SKM-1 (cell line): ENCODE results near the gene PIGK.
A peak's percentile ranks its signal among the peaks of the same experiment; 100 is the strongest.
"Not testable (repeated sequence)": the region's sequence is repeated elsewhere in the genome, so short reads cannot be mapped to it uniquely, and the experiment has no call there.

Source experiments
- DNase-seq: peaks from one replicate; lab custom pipeline; 2025; ENCODE audit not compliant: unreplicated experiment; lab: John Stamatoyannopoulos, UW

The PIGK gene

DNA sequence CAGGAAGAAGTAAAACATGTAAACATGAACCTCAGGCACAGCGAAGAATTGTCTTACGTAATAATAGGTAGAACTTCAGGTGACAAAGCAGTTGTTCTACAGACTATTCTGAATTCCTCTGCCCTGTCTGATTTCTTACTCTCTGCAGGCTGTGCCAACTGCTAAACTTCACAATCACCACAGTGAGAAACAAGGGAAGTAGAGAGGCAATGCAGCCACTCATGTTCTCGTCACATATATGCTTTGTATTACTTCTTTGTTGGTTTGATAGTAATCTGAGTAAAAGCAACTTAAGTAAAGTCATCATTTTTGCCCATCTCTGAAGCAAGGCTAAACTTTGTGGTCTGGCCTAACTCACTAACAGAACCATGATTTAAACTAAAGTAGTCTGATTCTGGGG is 21.9 kb downstream of the PIGK start:
- DNase-seq: no peak

DNA sequence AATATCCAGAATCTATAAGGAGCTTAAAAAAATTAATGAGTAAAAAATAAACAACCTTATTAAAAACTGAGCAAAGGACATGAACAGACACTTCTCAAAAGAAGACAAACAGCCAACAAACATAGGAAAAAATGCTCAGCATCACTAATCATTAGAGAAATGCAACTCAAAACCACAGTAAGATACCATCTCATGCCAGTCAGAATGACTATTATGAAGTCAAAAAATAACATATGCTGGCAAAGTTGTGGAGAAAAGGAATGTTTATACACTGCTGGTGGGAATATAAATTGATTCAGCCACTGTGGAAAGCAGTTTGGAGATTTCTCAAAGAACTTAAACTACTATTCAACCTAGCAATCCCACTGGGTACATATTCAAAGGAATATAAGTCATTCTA is 25.3 kb downstream of the PIGK start:
- no peak for DNase-seq

DNA sequence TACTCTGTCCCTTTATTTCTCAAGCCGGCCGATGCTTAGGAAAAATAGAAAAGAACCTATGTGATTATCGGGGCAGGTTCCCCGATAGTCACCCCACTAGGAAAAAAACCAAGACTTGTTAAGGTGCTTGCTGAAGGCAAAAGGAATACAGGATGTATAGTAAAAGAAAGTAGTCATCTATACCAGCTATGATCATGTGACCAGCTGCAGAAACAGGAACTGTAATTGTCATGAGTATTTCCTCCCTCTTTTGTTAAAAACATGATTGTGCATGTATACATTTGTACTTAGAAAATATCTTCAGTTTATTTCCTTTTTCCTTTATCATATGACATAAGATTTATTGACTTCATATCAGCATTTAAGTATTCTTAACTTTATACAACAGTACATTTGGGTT is 30.5 kb downstream of the PIGK start:
- DNase-seq: no peak

DNA sequence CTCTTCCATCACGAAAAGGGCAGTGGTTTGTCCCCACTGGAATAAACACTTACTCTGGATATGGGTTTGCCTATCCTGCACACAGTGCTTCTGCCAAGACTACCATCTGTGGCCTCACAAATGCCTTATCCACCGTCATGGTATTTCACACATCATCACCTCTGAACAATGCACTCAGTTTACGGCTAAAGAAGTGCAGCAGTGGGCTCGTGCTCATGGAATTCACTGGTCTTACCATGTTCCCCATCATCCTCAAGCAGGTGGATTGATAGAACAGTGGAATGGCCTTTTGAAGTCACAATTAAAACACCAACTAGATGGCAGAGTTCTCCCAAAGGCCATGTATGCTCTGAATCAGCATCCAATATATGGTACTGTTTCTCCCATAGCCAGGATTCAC is 32.3 kb downstream of the PIGK start:
- not testable (repeated sequence) for DNase-seq

DNA sequence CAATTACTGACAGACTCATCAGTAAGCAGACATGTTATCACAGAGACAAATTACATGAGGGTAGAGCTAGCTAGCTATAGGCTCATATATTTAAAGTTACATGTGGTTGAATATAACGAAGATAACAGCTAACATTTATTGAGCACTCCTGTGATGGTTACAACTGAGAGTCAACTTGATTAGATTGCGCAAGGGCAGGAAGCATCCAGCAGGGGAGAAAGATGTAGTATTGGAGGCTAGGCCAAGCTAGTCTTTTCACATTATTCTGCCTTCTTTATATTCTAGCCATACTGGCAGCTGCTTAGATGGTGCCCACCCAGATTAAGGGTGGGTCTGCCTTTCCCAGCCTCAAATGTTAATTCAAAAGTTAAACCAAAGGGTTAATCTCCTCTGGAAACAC is 37.1 kb downstream of the PIGK start:
- DNase-seq: no peak

DNA sequence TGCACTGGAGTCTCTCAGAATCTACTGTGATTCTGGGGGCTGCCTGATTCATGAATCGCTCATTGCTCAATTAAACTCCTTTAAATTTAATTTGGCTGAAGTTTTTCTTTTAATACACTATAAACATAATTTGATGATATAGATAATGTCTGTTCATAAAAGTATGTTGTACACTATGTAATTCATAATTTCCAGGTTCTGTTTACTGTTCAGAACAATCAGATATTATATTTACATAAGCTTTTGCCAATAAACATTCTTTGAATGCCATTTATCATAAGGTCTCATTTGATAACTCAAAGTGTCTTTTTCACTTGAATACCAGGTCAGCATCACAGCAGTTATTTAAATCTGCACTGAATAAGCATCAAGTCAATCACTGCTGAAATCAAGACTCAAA is 39.6 kb downstream of the PIGK start:
- no peak for DNase-seq

DNA sequence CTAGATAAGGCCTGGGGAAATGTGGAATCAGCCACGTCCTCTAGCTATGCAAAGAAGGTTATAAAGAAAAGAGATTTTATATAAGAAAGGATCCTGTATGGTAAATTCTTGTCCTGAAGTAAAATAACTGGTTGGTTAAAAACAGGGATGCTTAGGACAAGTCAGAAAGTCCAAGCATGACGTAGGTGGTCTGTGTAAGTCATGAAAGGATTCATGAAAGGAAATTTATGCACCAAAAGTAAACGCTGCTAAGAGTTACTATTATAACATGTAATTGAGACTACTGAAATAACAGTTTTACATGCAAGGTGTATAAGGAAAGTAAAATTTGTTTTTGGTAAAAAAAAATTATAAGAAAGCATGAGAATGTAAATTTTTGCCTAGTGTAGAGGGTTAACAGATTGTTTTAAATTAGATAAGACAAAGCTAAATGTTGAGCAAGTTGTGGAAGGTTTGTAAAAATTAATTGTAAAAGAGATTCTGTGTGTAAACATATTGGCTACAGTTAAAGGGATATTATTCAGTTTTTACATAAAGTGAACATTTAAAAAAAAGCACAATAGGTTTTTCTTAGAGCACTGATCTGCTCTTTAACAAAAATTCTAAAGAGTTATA is 43.9 kb downstream of the PIGK start:
- DNase-seq: no peak

DNA sequence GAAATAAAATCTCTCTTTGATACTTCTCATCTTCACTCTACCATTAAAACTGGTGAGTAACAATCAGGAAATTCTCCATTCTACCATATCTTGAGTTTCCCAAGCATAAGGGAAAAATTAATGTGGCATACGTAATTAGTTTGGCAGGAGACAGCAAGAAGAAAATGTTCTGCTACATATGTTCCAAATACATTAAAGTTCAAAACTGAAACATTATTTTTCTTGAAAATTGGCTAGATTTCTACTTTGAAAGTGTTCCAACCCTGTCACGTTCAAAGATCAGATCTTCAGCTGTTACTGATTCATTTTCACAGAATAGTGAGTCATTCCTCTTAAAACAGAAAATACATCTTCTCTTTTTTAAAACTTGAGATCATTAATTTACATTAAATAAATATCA is 48.5 kb downstream of the PIGK start:
- DNase-seq: no peak

DNA sequence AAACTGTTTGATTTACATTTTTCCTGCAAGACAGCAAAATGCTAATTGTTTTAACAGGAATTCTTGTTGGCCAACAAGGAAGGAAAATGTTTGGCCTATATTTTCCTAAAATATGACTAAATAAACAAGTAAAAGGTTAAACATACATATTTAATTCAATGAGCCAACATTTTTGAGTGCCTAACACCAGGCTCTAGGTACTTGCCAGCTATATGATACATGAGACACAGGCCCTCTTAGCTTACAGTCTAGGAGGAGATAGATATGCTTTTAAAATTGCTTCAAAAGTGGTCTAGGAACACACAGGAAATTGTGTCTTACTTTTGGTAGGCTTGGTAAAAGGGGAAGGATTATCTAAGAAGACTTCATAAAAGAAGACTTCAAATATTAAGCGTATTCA is 50.9 kb downstream of the PIGK start:
- DNase-seq: no peak

DNA sequence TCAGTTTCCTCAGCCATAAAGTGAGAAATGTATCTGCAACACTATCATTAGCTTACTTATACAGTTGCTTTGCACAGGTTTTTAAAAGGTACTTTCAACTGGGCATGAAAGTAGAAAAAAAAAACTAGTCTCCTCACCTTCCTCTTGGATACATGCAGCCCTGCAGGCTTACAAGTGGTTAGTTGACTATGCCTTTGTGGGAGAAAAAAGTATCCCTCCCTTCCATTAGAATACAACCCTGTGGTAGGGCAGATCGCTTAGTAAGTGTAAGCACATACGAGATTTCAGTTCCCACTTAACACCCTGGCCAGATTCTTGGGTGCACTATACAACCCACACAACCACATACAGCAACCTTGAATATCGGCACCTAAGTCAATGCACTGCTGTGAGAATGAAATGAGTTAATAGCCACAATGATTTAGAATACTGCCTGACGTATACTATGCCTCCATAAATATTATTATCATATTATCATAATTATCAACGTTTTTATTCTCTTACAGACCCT is 54.7 kb downstream of the PIGK start:
- no peak for DNase-seq

DNA sequence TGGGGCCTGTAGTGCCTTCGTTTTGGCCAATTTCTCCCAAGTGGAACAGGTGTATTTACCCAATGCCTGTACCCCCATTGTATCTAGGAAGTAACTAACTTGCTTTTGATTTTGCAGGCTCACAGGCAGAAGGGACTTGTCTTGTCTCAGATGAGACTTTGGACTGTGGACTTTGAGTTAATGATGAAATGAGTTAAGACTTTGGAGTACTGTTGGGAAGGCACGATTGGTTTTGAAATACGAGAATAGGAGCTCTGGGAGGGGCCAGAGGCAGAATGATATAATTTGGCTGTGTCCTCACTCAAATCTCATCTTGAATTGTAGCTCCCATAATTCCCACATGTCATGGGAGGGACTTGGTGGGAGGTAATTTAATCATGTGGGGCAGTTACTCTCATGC is 59.5 kb downstream of the PIGK start:
- DNase-seq: not testable (repeated sequence)

DNA sequence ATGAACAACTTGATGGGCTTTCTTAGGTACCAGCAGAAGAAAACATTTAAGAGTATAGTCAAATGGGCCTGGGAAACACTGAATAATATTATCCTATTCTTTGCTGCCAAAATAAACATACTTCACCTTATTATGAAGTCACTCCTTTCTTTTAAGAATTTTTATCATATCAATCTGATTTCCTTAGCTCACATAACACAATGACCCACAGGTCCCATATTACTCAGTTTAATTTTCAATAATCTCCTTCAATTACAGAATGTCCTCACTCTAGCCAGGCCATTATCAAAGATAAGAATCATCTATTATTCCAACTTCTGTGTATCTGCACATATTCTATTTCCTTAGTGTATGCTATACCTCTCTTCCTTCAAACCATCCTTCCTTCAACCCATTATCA is 63.0 kb downstream of the PIGK start:
- DNase-seq: no peak

DNA sequence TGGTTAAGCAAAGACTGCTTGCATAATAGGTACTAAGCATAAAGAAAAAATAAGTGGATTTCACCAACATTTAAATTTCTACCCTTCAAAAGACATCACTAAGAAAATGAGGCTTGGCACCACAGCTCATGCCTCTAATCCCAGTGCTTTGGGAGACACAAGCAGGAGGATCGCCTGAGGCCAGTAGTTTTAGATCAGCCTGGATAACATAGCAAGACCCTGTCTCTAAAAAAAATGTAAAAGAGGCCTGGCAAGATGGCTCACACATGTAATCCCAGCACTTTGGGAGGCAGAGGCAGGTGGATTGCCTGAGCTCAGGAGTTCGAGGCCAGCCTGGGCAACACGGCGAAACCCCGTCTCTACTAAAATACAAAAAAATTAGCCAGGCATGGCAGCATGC is 73.0 kb downstream of the PIGK start:
- no peak for DNase-seq

DNA sequence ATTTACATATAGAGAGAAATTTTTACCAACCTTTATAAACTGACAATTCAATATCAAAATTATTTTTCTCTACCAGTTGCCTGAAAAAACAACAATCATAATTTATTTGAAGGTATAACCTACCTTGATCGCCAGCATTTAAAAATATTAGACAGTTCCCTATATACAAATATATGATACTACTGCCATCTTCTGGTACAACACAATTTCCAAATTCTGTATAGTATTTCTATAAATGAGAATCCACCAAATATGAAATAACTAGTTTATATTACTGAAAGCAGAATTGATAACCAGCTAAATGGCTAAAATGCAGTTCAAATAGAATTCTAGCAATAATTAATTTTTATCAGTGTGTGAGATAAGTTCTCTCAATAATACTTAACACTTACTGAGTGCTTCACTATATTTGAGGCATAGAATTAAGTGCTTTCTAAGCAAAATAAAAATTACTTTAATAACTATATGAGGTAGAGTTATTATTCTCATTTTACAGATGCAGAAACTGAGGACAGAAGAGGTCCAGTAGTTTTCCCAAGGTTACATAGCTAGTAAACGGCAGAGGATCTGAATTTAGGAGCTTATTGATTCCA is 75.6 kb downstream of the PIGK start:
- peak; percentile 14 for DNase-seq

DNA sequence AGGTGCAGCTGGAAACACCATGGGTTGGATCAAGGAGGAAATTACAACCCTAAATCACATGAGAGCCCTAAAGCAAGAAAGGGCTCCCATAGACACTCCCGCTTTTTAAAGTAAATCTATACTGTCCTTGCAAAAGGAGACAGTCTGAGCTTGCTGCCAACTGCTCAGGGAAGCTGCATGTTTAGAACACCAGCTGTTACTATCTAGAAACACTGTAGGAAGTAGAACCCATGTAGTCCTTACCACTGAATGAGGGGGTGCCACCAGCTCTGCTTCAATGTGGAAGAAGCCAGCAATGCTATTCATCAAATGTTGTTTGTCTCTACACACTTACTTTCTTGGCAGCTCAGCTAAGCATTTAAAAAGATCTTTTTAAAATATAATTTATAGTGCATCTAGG is 79.8 kb downstream of the PIGK start:
- no peak for DNase-seq

DNA sequence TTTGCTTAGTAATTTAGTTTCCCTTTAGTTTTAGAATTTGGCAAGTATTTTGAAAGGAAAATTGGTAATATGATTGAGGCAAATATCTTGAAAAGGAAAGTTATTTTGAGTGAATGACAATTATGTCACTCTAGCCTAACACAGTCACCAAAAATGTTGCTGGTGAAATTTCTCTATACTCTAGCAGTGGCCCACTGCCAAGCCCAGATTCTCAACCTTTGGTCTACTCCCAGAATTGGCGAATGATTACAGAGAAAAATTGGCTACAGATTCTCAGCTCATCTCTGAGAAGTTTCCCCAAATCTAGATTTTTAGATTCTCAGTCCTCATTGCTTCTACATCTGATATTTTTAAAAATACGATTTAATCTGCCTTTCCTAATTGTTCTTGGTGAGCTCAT is 84.9 kb downstream of the PIGK start:
- DNase-seq: no peak

DNA sequence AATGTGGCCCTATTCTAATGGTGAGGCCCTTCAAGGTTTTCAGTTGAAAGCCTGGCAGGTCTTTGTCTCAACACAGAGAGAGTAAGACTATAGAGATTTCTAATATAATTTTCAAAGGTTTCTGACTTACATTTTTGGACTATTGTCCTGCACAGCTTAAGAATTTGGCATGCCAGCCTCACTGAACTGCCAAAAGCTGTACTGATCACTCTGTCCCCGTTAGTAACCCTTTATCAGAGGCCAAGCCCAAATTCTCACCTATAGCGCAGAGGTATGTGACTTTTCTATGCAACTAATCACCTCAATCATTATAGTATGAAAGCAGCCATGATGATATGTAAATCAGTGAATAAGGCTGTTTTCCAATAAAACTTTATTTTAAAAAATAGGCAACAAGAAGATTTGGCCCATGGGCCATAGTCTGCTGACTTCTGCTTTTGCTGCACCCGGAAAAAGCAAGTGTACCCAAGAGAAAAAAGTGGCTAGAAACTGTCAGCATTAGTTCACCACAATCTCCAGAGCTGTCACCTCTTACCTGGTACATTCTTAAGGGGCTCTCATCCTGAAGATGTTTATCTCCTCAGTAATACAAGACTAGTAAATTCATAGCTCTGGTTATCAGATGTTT is 85.4 kb downstream of the PIGK start:
- DNase-seq: no peak

DNA sequence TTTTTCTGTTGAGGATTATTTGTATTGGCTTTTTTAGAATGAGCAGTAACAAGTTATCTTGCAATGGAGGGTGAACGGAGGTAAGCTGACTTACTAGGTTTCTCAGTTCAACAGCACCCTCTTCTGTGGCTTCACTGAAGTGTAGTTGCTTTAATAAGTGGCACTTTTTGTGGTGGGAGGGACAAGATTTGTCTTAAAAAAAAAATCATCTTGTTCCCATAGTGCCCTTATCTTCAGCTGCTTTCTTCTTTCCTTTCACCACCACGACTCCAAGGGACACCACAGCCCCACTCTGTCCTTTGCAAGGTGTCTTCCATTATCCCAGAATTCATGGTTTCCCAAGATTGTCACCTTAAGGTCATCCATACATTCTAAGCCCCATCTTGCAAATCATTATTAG is 92.9 kb downstream of the PIGK start:
- peak; percentile 7 for DNase-seq

DNA sequence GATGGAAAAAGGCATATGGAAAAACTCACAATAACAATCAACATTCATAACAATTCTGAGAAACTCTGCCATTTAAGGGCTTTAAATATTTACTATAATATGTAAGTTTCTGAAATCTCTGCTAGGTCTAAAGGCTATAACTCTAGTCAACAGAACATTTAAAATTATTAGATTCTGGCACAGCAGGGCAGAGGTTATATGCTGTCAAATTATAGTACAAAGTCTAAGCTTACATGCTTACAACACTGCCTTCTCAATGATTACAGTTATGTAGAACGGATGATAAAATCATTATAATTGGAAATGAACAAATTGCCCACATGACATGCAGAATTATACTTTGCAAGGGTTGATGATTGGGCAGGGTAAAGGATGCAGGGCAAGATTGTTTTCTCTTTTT is 97.7 kb downstream of the PIGK start:
- no peak for DNase-seq

DNA sequence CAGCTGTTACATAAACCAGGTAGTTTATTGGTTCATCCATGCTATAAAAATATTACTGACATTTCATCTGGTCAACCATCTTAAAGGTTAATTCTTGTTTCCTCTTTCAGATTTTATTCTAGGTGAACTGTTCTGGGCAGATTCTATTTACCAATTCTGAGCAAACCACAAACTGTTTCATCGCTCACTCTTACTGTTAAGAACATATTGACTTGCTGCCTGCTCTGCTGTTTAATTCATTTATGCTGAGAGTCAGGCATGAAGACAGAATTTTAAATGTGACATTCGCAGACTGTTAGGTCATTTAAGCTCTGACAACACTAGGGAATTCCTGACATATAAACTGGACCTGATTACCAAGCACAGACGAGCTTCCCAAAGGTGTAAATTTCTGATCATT is 98.3 kb downstream of the PIGK start:
- DNase-seq: no peak

DNA sequence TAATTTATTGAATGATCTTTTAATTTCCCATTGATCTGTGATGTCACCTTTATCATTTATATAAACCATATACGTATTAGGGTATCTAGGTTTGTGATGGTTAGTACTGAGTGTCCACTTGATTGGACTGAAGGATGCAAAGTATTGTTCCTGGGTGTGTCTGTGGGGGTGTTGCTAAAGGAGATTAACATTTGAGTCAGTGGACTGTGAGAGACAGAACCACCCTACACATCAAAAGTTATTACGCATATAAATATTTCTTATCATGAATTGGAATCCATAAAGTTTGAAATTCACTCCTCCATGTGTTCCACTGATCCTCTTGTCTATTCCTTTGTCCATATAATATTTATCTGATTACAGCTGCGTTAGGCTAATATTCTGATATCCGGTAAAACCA is 100.5 kb downstream of the PIGK start:
- no peak for DNase-seq

DNA sequence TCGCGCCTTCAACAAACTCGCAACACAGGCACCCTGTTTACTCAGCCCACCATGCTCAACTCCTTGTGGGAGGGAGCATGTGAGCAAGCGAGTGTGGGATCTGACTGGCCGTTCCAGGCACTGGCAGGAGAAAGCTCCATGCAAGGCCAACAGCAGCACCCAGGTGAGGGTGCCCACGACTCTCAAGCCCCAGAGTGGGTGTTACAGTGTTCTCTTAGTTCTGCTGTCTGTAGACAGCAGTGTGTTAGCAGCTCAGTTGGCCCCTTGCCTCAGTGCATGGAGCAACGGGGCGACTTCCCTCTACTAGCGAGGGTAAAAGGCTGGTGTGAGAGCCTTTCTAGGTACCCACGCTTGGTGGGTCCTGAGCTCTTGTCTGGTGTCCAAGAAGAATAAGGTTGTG is 114.6 kb downstream of the PIGK start:
- no peak for DNase-seq

DNA sequence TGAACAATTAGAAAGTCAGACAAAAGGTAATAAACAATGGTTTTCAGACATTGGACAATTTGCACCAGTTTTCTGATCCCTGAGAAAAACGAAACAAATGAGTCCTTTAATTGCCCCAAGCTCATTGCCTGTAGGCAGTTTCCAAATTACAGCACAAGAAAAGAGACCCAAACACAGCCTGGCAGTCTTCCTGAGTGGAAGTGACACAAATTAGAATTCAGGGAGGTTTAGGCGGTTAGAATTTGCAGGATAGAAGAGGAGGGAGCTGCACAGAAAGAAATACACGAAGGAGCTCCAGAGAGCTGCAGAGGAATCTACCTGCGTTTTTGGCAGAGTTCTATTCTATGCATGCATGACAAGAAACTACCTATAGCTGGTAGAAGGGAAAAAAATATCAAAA is 115.7 kb downstream of the PIGK start:
- no peak for DNase-seq
